Measurements from ENCODE around the gene MSI2.

DNA sequence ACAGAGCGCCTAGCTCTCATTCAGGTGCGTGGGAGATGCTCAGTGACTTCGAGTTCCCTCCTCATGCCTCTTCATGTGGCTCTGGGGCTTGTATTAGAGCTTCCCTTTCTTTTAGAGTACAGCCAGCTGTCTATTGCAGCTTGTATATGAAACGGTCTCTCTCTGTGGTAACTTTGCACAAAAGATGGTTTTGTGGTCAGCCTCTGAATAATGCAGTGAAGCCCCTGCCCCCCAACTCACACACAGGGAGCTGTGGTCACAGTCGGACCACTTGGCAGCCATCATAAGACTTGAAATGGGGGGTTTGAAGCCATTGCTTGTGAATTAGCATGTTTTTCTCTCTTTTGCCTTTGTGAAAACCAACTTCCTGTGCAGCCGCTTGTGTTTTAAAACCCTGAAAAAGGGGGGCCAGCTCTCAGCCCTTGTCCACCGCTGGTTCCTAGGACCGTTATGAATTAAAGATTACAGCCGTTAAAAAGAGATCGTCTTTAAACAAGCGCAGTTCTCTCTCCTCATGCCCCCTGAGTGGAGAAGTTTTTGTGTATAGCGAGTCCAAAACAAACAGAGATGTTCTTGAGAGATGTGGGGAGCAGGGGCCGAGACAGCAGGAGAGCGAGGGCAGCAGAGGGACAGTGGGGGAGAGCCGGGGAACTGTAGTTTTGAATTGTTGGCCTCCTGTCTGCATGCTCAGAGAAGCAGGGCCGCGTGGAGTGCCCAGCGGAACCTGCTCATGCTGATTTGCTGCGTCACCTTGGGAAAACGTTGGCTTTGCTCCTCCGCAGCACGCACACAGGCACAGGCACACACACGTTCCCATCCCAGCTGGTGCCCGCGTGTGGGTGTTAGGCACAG, 199.0 kb downstream of the MSI2 start:
- TF ChIP-seq, protein P1, sequence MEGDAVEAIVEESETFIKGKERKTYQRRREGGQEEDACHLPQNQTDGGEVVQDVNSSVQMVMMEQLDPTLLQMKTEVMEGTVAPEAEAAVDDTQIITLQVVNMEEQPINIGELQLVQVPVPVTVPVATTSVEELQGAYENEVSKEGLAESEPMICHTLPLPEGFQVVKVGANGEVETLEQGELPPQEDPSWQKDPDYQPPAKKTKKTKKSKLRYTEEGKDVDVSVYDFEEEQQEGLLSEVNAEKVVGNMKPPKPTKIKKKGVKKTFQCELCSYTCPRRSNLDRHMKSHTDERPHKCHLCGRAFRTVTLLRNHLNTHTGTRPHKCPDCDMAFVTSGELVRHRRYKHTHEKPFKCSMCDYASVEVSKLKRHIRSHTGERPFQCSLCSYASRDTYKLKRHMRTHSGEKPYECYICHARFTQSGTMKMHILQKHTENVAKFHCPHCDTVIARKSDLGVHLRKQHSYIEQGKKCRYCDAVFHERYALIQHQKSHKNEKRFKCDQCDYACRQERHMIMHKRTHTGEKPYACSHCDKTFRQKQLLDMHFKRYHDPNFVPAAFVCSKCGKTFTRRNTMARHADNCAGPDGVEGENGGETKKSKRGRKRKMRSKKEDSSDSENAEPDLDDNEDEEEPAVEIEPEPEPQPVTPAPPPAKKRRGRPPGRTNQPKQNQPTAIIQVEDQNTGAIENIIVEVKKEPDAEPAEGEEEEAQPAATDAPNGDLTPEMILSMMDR (IDR thresholded peaks at IDR 0.05), result no peak
- TF ChIP-seq POLR2A (IDR thresholded peaks at IDR 0.05), result no peak

Data from gastroesophageal sphincter (tissue), 3 donors.